ENCODE results near the gene CILP.
"Not testable (repeated sequence)": the region's sequence is repeated elsewhere in the genome, so short reads cannot be mapped to it uniquely, and the experiment has no call there.

CILP gene

GRCh38 chr15:65183865-65184159, 27.5 kb downstream of the CILP start:
- no peaks in the 10 kb centered on the region for H3K27me3 ChIP-seq (replicated peaks; ENCODE audit: control insufficient read depth, insufficient read depth, low read length, poor library complexity, severe bottlenecking)
- peak overlapping the region; percentile 86 for H3K4me3 ChIP-seq (ENCODE audit: insufficient read depth, low read depth, low read length, poor library complexity, severe bottlenecking)
- H3K36me3 ChIP-seq (ENCODE audit: control insufficient read depth, insufficient read depth, low read length), result peaks cover 11% of the 10 kb centered on the region
- peaks cover 7% of the 10 kb centered on the region for H3K4me1 ChIP-seq (ENCODE audit: control insufficient read depth, insufficient read depth, low read length, poor library complexity, severe bottlenecking)
- DNase-seq, result no peak
- peak overlapping the region; percentile 85 for H3K27ac ChIP-seq (ENCODE audit: insufficient read depth, low read length, poor library complexity, severe bottlenecking)
- no peaks in the 10 kb centered on the region for H3K9me3 ChIP-seq (ENCODE audit: control insufficient read depth, low read length)

DNA sequence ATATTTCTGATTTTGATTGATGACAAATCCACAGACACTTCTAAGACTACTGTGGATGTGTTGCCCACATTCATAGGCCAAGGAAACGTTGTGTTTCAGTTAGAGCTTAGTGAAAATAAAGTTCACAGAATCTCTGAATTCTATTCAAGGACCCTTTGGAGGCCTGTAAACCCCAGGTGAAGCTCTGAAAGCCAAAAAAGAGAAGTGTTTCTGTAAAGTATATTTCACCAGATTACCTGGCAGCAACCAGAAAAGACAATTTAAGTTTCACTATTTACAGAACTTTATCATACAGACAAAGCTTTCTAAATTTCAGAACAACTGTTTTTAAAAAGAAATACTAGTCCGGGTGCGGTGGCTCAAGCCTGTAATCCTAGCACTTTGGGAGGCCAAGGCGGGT, 28.7 kb downstream of the CILP start:
- Histone ChIP-seq H3K4me1 (ENCODE audit: control insufficient read depth, insufficient read depth, low read length, poor library complexity, severe bottlenecking) (peaks cover 7% of the 10 kb centered on the region), H3K27ac (ENCODE audit: insufficient read depth, low read length, poor library complexity, severe bottlenecking) (no peak overlapping the region), H3K4me3 (ENCODE audit: insufficient read depth, low read depth, low read length, poor library complexity, severe bottlenecking) (no peak overlapping the region), H3K27me3 (replicated peaks; ENCODE audit: control insufficient read depth, insufficient read depth, low read length, poor library complexity, severe bottlenecking) (no peaks in the 10 kb centered on the region), H3K36me3 (ENCODE audit: control insufficient read depth, insufficient read depth, low read length) (peaks cover 22% of the 10 kb centered on the region), H3K9me3 (ENCODE audit: control insufficient read depth, low read length) (no peaks in the 10 kb centered on the region)
- no peak for DNase-seq

- not testable (repeated sequence) for H3K27me3 ChIP-seq (replicated peaks; ENCODE audit: control insufficient read depth, insufficient read depth, low read length, poor library complexity, severe bottlenecking); H3K9me3 ChIP-seq (ENCODE audit: control insufficient read depth, low read length); DNase-seq; H3K27ac ChIP-seq (ENCODE audit: insufficient read depth, low read length, poor library complexity, severe bottlenecking); H3K4me1 ChIP-seq (ENCODE audit: control insufficient read depth, insufficient read depth, low read length, poor library complexity, severe bottlenecking); H3K4me3 ChIP-seq (ENCODE audit: insufficient read depth, low read depth, low read length, poor library complexity, severe bottlenecking)
- H3K36me3 ChIP-seq (ENCODE audit: control insufficient read depth, insufficient read depth, low read length), result peaks cover 30% of the 10 kb centered on the region
These were observed 29.5 kb downstream of the CILP start for GRCh38 chr15:65181582-65182353.

GRCh38 chr15:65180167-65180566, 31.1 kb downstream of the CILP start:
- H3K27ac ChIP-seq (ENCODE audit: insufficient read depth, low read length, poor library complexity, severe bottlenecking), result no peak overlapping the region
- H3K4me3 ChIP-seq (ENCODE audit: insufficient read depth, low read depth, low read length, poor library complexity, severe bottlenecking), result no peak overlapping the region
- H3K36me3 ChIP-seq (ENCODE audit: control insufficient read depth, insufficient read depth, low read length), result peaks cover 37% of the 10 kb centered on the region
- no peaks in the 10 kb centered on the region for H3K27me3 ChIP-seq (replicated peaks; ENCODE audit: control insufficient read depth, insufficient read depth, low read length, poor library complexity, severe bottlenecking)
- H3K9me3 ChIP-seq (ENCODE audit: control insufficient read depth, low read length), result no peaks in the 10 kb centered on the region
- H3K4me1 ChIP-seq (ENCODE audit: control insufficient read depth, insufficient read depth, low read length, poor library complexity, severe bottlenecking), result peaks cover 7% of the 10 kb centered on the region
- DNase-seq, result no peak

DNA sequence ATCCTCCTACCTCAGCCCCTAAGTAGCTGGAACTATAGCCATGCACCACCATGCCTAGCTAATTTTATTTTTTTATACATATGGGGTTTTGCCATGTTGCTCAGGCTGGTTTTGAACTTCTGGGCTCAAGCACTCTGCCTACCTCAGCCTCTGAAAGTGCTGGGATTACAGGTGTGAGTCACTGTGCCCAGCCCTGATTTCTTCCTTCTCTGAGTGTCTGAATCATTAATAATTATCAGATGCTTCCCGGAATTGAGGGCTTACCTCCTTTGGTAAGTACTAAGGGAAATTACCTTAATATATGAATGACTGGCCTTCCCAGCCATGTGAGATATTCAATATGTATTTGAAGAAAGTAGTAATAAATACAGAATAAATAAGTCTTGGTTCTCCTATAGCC, 33.4 kb downstream of the CILP start:
- H3K27ac ChIP-seq (ENCODE audit: insufficient read depth, low read length, poor library complexity, severe bottlenecking), result no peak overlapping the region

DNA sequence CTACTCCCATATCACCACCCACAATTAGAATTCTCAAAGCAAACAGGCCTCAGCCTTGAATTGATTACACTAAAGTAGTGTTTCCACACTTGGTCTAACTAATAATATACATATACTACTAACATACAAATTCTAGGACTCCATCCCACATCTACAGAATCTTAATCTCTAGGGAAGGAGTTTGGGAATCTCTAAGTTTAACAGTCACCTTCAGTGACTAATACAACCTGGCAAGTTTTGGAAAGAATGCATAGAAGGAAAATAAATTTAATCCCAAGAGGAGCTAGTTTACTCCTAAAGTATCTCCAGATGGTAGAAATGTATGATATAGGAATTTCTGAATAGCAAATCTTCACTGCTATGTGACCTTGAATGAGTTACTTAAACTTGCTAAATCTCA, 35.2 kb downstream of the CILP start:
- Histone ChIP-seq H3K36me3 (ENCODE audit: control insufficient read depth, insufficient read depth, low read length) (peaks cover 52% of the 10 kb centered on the region), H3K9me3 (ENCODE audit: control insufficient read depth, low read length) (no peaks in the 10 kb centered on the region), H3K27me3 (replicated peaks; ENCODE audit: control insufficient read depth, insufficient read depth, low read length, poor library complexity, severe bottlenecking) (no peaks in the 10 kb centered on the region), H3K4me3 (ENCODE audit: insufficient read depth, low read depth, low read length, poor library complexity, severe bottlenecking) (no peak overlapping the region), H3K27ac (ENCODE audit: insufficient read depth, low read length, poor library complexity, severe bottlenecking) (no peak overlapping the region), H3K4me1 (ENCODE audit: control insufficient read depth, insufficient read depth, low read length, poor library complexity, severe bottlenecking) (no peaks in the 10 kb centered on the region)
- DNase-seq, result no peak

More for the DNA sequence above, 33.4 kb downstream of the CILP start:
- H3K4me1 ChIP-seq (ENCODE audit: control insufficient read depth, insufficient read depth, low read length, poor library complexity, severe bottlenecking), result peaks cover 6% of the 10 kb centered on the region
- no peaks in the 10 kb centered on the region for H3K27me3 ChIP-seq (replicated peaks; ENCODE audit: control insufficient read depth, insufficient read depth, low read length, poor library complexity, severe bottlenecking)
- H3K9me3 ChIP-seq (ENCODE audit: control insufficient read depth, low read length), result no peaks in the 10 kb centered on the region
- no peak overlapping the region for H3K4me3 ChIP-seq (ENCODE audit: insufficient read depth, low read depth, low read length, poor library complexity, severe bottlenecking)
- H3K36me3 ChIP-seq (ENCODE audit: control insufficient read depth, insufficient read depth, low read length), result peaks cover 44% of the 10 kb centered on the region
- no peak for DNase-seq

DNA sequence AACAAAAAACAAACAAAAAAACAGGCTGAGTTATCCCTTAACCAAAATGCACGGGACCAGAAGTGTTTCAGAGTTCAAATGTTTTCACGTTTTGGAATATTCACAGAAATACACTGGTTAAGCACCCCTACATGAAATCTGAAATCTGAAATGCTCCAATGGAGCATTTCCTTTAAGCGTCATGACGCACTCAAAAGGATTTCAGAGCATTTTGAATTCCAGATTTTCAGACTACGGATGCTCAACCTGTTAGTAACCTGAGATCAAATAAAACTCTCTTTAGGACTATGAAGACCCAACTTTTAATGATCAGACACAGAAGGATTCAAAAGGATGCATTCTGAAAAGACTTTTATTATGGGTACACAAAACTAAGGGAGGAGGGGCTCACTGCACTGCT, 35.8 kb downstream of the CILP start:
- Histone ChIP-seq H3K27ac (ENCODE audit: insufficient read depth, low read length, poor library complexity, severe bottlenecking) (no peak overlapping the region), H3K4me3 (ENCODE audit: insufficient read depth, low read depth, low read length, poor library complexity, severe bottlenecking) (no peak overlapping the region), H3K27me3 (replicated peaks; ENCODE audit: control insufficient read depth, insufficient read depth, low read length, poor library complexity, severe bottlenecking) (no peaks in the 10 kb centered on the region), H3K4me1 (ENCODE audit: control insufficient read depth, insufficient read depth, low read length, poor library complexity, severe bottlenecking) (no peaks in the 10 kb centered on the region), H3K9me3 (ENCODE audit: control insufficient read depth, low read length) (no peaks in the 10 kb centered on the region), H3K36me3 (ENCODE audit: control insufficient read depth, insufficient read depth, low read length) (peaks cover 52% of the 10 kb centered on the region)
- no peak for DNase-seq

- no peaks in the 10 kb centered on the region for H3K9me3 ChIP-seq (ENCODE audit: control insufficient read depth, low read length)
- no peak overlapping the region for H3K4me3 ChIP-seq (ENCODE audit: insufficient read depth, low read depth, low read length, poor library complexity, severe bottlenecking)
- no peak overlapping the region for H3K27ac ChIP-seq (ENCODE audit: insufficient read depth, low read length, poor library complexity, severe bottlenecking)
- no peaks in the 10 kb centered on the region for H3K4me1 ChIP-seq (ENCODE audit: control insufficient read depth, insufficient read depth, low read length, poor library complexity, severe bottlenecking)
- H3K36me3 ChIP-seq (ENCODE audit: control insufficient read depth, insufficient read depth, low read length), result peaks cover 46% of the 10 kb centered on the region
- DNase-seq, result no peak
- no peaks in the 10 kb centered on the region for H3K27me3 ChIP-seq (replicated peaks; ENCODE audit: control insufficient read depth, insufficient read depth, low read length, poor library complexity, severe bottlenecking)
These were observed 36.8 kb downstream of the CILP start for GRCh38 chr15:65174509-65174908.

DNA sequence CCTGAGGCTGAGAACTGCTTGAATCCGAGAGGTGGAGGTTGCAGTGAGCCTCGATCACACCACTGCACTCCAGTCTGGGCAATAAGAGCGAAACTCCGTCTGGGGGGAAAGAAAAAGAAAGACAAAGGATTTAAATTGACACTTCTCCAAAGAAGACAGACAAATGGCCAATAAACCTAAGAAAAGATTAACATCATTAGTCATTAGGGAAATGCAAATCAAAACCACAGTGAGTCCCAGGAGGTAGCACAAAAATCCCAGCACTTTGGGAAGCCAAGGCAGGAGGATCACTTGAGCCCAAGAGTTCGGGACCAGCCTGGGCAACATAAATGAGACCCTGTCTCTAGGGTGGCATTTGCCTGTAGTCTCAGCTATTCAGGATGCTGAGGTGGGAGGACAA, 38.7 kb downstream of the CILP start:
- peaks cover 30% of the 10 kb centered on the region for H3K36me3 ChIP-seq (ENCODE audit: control insufficient read depth, insufficient read depth, low read length)
- no peak for DNase-seq
- H3K4me1 ChIP-seq (ENCODE audit: control insufficient read depth, insufficient read depth, low read length, poor library complexity, severe bottlenecking), result no peaks in the 10 kb centered on the region
- H3K4me3 ChIP-seq (ENCODE audit: insufficient read depth, low read depth, low read length, poor library complexity, severe bottlenecking), result no peak overlapping the region
- H3K27ac ChIP-seq (ENCODE audit: insufficient read depth, low read length, poor library complexity, severe bottlenecking), result no peak overlapping the region
- no peaks in the 10 kb centered on the region for H3K27me3 ChIP-seq (replicated peaks; ENCODE audit: control insufficient read depth, insufficient read depth, low read length, poor library complexity, severe bottlenecking)
- no peaks in the 10 kb centered on the region for H3K9me3 ChIP-seq (ENCODE audit: control insufficient read depth, low read length)

DNA sequence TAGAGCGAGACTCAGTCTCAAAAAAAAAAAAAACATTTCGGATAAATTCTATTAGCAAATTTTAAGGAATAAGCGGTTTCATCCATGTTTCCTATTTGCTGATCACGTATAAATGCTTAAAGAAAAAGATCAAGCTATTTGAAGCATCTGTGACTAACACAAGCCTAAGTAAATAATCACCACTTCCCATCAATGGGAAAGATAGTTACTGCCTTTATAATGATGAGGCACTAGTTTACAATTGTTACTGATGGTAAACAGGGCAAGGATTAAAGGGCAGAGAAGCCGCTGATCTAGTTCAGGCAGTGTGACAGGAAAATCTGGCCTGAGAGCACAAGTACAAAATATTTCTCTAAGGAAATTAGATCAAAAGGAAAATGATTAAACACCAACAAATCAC, 39.8 kb downstream of the CILP start:
- Histone ChIP-seq H3K4me3 (ENCODE audit: insufficient read depth, low read depth, low read length, poor library complexity, severe bottlenecking) (no peak overlapping the region), H3K27ac (ENCODE audit: insufficient read depth, low read length, poor library complexity, severe bottlenecking) (no peak overlapping the region), H3K9me3 (ENCODE audit: control insufficient read depth, low read length) (no peaks in the 10 kb centered on the region), H3K27me3 (replicated peaks; ENCODE audit: control insufficient read depth, insufficient read depth, low read length, poor library complexity, severe bottlenecking) (no peaks in the 10 kb centered on the region), H3K4me1 (ENCODE audit: control insufficient read depth, insufficient read depth, low read length, poor library complexity, severe bottlenecking) (no peaks in the 10 kb centered on the region), H3K36me3 (ENCODE audit: control insufficient read depth, insufficient read depth, low read length) (peaks cover 25% of the 10 kb centered on the region)
- no peak for DNase-seq

Data from effector memory CD4-positive, alpha-beta T cell (primary cell).